Ammon's horn (tissue), 1 donor: Measurements from ENCODE around the gene CPZ.
"Not testable (repeated sequence)": the region's sequence is repeated elsewhere in the genome, so short reads cannot be mapped to it uniquely, and the experiment has no call there.

ENCODE experiments used
- DNase-seq: peaks from one replicate; pipeline ENCODE4 v3.0.0-alpha.2; 2016; ENCODE audit warnings: low spot score

The CPZ gene

DNA sequence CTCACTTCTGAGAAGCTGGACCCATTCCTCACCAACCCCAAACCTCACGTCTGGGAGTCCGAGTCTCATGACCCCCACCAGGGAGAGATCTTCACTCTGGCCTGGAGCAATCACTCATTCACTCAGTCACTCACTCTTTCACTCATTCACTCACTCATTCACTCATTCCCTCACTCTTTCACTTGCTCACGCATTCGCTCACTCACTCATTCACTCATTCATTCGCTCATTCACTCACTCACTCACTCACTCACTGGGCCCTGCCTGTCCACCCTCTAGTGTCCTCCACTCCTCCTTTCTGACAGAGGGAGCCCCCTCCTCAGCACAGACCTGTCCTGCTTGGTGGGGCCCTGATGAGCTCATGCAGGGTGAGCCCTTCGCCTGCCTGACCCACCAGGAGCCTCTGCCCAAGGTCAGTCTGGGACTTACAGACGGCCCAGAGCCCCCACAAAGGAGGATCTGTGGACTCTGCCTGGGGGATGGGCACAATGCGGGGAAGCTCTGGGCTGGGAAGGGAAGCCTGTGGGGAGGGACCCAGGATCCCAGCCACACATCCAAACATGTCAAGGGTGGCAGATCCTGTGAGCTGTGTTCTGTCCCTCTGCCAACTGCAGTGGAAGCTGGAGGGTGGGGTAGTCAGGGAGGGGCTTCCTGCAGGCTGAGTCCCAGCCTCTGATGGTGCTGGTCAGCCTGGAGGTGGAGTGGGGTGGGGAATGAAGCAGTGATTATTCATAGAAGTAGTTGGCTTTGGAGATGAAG lies 18.5 kb downstream of the CPZ start:
- DNase-seq: no peak

DNA sequence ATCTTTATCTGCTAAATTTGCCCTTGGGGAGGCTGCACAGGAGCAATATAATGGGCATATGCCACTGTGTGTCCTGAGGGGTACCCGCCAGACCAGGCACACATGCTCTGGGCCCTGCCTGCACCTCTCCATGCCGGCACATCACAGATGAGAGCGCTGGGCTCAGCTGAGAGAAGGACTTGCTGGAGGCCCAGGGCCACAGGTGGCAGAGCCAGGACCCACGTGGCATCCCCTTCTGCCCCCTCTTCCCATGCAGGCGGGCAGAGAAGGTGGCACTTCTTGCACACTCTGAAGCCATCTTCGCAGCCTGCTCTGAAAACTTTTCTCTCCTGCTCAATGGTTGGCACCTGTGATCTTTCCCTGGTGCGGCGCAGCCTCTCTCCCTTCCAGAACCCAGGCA lies 20.1 kb downstream of the CPZ start:
- no peak for DNase-seq

DNA sequence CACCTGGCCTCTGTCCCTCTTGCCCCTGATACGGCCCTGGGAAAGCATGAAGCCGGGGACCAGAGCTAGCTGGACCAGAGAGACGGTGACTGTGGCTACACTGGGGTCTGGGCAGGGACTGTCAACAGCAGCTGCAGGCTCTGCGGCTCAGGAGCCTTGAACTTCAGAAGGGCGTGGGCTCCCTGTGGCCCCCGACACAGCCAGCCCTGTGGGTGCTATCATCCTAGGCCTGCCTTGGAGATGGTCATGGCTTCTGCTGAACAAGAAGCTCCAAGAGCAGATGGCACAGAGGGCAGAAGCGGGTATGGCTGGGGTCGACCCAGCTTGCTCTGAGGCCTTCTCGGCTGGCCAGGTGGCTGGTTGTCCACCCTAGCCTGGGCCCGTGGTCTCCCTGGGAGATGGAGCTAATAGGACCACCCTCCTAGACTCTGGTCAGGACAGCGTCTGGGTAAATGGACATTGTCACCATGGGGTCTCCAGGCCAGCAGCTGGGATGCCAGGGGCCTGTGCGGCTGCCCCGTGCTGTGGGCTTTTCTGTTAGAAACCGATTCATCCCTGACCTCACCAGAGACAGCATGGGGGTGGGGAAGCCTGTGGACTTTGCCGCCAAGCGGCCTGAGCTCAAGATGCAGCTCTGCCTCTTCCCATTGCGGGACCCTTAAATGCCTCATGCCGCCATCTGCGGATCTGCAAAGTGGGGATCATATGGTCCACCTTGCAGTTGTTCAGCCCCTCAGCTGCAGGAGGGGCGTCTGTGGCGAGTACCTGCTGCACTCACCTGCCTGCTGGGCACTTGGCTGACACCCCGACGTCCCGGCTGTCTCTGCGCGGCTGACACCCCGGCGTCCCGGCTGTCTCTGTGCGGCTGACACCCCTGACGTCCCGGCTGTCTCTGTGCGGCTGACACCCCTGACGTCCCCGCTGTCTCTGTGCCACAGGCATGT lies 21.1 kb downstream of the CPZ start:
- no peak for DNase-seq

DNA sequence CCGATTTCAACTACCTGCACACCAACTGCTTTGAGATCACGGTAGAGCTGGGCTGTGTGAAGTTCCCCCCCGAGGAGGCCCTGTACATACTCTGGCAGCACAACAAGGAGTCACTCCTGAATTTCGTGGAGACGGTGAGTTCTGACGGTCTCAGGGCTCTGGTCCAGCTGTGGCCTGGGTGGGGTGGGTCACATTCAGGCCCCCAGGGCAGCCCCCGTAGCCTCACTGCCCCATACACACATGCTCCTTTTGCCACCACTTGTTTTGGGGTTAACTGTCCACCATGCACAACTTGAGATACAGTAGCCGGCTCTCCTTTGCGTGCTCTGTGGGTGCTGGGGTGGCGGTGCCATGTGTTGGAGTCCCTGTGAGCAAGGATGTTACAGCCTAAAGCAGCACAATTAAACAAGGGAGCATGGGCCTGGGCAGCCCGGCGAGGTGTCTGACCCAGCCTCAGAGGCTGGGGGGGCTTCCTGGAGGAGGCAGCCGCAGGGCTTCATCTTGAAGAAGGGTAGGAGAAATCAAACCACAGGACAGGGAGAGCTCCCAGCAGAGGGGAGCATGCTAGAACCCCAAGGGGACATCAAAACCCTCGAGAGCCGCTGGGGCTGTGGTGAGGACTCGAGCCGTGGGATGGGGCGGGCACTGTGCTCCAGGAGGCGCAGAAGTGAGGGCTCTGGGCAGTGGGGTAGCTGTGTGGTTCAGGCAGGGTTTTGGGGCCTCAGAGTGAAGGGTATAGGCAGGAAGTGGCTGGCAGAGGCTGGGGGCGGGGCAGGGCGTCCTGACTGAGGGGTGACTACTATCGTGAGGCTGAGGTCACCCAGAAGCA lies 22.0 kb downstream of the CPZ start:
- no peak for DNase-seq

DNA sequence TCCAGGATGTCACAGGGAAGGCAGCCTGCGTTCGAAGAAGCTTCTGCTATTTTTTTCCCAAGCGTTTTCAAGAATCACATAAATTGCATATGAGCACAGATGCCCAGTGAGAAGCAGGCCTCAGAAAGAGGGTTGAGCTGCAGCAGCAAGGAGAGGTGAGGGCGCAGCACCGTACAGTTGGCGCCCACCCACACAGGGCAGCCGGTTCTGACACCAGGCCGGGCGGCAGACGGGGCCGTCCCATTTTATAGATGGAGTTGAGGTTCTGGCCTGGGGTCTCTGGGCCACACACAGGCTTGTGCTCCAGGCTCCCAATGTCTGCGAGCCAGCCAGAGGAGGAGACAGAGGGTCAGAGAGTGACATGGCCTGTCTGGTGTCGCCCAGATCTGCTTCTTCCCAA lies 22.8 kb downstream of the CPZ start:
- DNase-seq: no peak

DNA sequence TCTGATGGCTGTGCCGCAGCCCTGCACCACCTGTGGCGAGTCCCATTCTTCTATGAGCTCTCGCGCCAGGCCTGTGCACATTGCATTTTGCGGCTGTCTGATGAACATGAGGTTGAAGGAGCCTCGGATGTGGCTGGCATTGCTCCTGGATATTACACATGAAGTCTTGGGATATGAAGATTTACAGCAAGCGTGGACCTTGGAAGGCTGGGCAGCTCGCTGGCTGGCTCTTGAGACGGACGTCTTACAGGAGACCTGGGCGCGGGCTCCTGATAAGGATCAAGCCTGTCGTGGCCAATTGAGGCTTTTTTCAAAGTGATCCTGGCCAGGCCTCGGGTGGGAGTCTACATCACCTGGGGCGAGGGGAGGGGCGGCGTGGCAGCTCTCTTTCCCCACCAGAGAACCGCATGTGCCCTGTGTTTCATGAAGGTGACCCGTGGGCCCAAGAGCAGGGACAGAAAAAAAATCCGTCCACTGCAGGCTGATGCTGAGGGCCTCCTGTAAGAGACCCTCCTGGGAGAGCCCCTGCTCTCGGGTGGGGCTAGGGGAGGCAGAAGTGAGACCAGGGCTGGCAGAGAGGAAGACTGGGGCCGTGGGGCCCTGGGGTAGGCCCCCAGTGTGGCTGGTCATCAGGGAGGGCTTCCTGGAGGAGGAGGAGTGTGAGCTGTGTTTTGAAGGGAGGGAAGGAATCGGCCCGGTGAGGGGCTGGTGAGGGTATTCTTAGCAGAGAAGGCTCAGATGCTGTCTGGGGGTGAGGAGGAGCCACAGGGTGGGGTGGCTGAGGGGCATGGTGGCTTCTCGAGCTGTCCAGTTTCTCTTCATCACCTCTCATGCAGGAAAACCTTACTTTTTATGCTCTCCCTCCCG lies 23.6 kb downstream of the CPZ start:
- no peak for DNase-seq

DNA sequence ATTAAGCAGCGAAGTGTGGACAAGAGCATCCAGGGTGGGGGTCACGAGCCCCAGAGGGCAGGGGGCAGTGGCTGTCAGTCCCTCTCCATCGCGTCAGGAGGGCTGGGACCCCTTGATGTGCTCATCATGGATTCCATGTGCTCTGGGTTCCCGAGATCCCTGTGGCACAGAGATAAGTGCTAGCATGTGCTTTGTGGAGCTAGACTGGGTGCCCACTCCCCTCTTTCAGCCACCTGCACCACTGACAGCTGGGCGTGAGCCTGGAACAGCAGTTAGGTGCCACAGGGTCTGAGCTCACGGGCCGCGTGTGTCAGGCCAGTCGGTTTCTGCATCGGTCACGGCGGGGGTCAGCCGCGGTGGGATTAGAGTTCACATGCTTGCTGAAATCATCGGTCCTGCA lies 24.3 kb downstream of the CPZ start:
- no peak for DNase-seq

DNA sequence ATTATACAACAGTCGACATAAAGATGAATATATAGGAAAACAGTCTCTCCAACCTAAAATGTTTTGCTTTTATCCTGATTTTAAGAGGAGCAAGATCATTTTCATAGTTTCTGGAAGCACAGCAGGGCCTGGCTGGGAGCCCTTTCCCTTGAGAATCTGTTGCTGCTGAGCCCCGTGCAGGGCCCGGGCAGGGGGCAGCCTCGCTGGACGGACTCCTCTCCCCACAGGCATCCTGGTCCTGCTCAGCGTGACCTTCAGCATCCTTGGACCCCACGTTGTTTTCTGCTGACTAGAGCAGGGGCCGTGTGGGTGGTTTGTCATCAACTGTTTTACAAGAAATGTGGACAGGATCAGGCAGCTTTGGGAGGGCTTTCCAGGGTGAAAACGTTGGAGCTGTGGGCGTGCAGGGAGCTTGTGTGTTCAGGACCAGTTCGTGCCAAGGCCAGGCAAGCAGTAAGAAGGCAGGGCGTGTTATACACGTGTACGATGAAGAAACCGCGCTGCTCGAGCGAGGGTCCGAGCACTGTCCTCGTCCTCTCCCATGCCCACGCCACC lies 25.0 kb downstream of the CPZ start:
- no peak for DNase-seq

DNA sequence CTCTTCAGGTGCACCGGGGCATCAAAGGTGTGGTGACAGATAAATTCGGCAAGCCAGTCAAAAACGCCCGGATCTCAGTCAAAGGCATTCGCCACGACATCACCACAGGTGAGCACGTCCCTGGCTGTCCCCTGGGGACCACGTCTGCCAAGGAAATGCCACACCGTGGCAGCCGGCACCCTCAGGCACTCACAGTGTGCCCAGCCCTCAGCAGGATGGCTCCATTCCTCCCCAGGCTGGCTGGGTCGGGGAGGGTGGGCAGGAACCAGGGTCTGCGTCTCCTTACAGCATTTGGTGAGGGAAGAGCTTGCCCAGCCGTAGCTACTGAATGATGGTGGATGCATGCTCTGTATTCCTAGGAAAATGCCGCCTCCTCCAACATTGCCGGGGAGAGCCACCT lies 25.9 kb downstream of the CPZ start:
- DNase-seq: no peak

DNA sequence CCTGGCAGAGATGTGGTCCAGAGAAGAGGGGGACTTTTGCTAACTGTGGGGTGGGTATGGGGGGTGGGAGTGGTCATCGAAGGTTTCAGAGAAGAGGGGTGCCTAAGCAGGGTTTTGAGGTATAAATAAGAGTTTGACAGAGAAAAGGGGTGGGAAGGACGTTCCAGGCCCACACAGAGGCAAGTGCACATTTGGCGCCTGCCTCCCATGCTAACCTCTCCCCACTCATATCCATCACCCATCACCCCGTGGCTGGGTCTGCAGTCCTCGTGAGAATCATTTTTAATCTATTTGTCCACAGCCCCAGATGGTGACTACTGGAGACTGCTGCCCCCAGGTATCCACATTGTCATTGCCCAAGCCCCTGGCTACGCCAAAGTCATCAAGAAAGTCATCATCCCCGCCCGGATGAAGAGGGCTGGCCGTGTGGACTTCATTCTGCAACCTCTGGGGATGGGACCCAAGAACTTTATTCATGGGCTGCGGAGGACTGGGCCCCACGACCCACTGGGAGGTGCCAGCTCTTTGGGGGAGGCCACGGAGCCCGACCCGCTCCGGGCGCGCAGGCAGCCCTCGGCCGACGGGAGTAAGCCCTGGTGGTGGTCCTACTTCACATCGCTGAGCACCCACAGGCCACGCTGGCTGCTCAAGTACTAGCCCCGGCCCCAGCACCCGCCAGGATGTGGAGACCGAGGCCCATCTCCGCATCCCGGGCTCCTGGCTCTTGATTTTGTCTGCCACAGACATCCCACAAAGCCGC lies 26.6 kb downstream of the CPZ start:
- DNase-seq: no peak

DNA sequence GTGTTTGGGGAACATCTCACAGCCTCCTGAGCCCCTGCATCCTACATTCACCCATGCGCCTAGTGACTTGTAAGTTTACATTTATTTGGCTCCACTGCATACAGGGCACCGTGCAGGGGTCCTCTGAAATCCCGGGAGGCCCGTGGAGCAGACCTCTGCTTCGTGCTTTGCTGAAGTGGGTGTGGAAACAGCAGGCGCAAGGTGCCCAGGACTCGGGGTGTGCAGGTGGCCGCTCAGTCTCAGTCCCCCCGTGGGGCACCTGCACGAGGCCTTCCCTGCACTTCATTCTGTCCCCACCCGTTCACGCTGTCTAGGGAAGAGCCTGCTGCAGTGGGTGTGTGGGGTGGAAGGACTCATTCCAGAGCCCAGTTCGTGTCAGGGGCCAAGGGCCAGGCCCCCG lies 28.6 kb downstream of the CPZ start:
- not testable (repeated sequence) for DNase-seq

DNA sequence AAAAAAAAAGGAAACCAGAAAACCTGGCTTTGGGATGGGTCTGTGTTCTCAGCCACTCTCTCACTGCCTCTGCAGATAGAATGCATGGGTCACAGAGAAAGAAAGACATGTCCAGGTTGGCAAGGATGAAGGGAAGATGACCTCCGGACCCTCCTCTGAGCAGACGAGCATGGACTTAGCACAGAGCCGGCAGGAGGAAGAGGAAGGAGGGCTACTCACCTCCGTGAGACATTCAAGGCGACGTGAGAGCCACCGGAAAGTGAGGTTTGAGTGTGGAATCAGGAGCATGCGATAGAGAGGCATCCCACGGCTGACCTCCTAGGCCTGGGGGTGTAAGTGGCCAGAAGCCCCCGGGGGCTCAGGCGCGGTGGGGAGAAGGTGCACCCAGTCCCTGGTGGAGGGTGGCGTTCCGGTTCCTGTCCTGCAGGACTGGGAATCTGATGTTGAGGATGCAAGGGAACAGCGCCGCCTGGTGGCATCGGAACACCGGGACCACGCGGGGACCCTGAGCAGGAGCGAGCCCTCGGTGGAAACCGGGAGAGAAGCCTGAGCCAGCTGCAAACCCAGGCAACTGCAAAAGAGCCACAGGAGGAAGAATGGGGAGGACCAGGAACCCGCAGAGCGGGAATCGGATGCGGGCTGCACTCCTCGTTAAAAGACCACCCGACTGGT lies 32.2 kb downstream of the CPZ start:
- not testable (repeated sequence) for DNase-seq

DNA sequence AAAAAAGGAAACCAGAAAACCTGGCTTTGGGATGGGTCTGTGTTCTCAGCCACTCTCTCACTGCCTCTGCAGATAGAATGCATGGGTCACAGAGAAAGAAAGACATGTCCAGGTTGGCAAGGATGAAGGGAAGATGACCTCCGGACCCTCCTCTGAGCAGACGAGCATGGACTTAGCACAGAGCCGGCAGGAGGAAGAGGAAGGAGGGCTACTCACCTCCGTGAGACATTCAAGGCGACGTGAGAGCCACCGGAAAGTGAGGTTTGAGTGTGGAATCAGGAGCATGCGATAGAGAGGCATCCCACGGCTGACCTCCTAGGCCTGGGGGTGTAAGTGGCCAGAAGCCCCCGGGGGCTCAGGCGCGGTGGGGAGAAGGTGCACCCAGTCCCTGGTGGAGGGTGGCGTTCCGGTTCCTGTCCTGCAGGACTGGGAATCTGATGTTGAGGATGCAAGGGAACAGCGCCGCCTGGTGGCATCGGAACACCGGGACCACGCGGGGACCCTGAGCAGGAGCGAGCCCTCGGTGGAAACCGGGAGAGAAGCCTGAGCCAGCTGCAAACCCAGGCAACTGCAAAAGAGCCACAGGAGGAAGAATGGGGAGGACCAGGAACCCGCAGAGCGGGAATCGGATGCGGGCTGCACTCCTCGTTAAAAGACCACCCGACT lies 37.8 kb downstream of the CPZ start:
- not testable (repeated sequence) for DNase-seq

DNA sequence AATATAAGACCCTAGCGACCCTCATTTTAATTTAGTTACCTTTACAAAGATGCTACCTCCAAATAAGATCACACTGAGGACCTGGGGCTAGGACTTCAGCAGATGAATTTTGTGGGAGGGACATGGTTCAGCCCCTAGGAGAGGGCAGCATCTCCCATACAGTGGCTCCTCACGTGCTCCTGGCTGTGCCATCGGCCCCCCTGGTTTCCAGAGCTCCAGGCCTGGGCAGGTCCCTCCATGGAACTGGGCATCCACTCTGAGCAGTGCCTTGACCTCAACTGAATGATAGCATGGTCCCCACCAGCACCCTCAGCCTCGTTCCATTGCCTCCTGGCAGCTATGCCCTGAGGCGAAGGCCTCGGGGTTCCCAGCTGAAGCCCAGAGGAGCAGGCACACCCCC lies 39.3 kb downstream of the CPZ start:
- not testable (repeated sequence) for DNase-seq

DNA sequence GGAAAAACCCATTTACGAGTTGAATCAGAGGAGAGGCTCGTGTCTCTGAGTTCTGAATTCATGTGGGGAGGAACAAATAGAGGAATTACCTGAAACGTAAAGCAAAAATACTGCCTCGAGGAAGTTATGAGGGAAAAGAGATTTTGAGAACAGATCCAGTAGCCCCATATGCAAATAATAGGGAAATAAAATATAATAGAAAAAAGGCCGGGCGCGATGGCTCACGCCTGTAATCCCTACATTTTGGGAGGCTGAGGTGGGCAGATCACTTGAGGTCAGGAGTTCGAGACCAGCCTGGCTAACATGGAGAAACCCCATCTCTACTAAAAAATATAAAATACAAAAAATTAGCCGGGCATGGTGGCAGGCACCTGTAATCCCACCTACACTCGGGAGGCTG lies 42.2 kb downstream of the CPZ start:
- DNase-seq: not testable (repeated sequence)

DNA sequence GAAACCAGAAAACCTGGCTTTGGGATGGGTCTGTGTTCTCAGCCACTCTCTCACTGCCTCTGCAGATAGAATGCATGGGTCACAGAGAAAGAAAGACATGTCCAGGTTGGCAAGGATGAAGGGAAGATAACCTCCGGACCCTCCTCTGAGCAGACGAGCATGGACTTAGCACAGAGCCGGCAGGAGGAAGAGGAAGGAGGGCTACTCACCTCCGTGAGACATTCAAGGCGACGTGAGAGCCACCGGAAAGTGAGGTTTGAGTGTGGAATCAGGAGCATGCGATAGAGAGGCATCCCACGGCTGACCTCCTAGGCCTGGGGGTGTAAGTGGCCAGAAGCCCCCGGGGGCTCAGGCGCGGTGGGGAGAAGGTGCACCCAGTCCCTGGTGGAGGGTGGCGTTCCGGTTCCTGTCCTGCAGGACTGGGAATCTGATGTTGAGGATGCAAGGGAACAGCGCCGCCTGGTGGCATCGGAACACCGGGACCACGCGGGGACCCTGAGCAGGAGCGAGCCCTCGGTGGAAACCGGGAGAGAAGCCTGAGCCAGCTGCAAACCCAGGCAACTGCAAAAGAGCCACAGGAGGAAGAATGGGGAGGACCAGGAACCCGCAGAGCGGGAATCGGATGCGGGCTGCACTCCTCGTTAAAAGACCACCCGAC lies 43.5 kb downstream of the CPZ start:
- DNase-seq: not testable (repeated sequence)

DNA sequence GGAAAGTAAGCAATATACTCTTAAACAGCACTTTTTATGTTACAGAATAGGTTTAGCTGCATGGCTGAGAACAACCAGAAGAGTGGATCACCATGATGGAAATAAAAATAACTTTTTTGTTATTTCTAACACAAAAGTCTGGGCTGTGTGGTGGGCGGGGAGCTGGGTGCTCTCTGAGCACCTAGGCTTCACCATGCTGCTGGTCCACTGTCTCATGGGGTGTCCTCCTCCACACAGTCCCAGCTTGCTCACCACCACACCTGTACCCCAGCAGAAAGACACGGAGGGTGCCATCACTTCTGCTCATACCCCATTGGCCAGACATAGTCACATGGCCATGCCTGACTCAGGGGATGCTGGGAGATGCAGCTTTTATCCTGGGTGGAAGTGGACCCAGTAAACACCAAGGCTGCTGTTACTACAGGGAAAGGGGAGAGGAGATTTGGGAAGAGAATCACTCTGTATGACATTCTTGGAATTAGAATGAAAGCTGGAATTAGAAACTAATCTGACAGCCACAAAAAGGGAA lies 45.0 kb downstream of the CPZ start:
- DNase-seq: no peak

DNA sequence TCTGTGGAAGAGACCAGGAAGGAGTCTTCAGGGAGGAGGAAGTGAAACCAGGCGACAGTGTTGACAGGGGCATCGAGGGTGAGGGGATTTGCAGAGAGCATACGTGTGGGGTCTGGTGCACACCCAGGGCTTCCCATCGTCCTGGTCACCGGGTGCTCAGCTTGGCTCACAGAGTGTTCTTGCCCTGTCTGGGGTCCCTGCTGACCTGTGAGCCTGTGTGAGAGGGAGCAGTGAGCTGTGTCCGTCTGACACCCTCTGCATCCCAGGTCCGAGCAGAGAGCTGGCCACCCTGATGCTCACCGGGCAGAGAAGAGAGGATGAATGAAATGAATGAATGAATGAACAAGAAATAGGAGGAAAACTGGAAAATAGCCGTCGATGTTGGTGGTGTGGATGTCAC lies 46.5 kb downstream of the CPZ start:
- DNase-seq: no peak
